Germinal center (tissue), 1 donor: Measurements from ENCODE around the gene PPARG.
"Not testable (repeated sequence)": the region's sequence is repeated elsewhere in the genome, so short reads cannot be mapped to it uniquely, and the experiment has no call there.

Source experiments
- DNase-seq: peaks from one replicate; pipeline ENCODE4 v3.0.0; 2012; ENCODE audit warnings: mixed read lengths, low spot score

Gene PPARG

DNA sequence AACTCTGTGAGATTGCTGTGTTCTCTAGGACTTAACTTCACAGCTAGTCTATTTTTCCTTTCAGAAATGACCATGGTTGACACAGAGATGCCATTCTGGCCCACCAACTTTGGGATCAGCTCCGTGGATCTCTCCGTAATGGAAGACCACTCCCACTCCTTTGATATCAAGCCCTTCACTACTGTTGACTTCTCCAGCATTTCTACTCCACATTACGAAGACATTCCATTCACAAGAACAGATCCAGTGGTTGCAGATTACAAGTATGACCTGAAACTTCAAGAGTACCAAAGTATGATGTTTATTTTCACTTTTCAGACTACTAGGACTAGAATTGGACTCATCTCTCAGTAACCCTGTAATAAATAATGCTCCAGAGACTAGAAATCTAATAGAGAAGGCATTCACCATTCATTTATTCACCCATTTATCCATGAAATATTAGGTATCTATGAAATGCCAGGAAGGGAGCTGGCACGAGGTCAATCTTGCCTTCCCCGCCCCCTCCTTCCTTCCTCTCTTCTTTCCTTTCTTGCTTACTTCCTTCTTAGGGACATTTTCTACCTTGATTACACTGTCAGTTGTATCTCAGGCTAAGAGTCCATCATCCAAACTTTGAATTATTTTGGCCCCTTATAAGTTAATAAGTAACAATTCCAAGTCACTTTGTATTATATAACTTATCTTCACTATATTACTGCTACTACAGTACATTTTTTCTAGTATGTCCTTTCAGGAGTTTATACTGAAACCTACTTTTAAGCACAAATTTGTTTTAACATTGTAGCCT lies 91.0 kb downstream of the PPARG start:
- DNase-seq = no peak

- DNase-seq = peak; percentile 15
These were observed 91.6 kb downstream of the PPARG start for GRCh38 chr3:12380461-12380860.

DNA sequence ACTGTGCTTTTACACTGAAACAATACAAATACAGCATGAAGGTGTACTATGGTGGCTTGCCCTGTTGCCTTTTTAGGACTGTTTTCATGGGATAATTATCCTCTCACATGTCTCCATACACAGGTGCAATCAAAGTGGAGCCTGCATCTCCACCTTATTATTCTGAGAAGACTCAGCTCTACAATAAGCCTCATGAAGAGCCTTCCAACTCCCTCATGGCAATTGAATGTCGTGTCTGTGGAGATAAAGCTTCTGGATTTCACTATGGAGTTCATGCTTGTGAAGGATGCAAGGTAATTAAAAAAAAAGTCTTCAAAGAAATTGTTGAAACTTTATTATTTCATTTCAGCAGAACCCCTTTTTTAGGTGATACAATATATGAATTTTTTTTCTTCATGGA lies 92.3 kb downstream of the PPARG start:
- DNase-seq = no peak

DNA sequence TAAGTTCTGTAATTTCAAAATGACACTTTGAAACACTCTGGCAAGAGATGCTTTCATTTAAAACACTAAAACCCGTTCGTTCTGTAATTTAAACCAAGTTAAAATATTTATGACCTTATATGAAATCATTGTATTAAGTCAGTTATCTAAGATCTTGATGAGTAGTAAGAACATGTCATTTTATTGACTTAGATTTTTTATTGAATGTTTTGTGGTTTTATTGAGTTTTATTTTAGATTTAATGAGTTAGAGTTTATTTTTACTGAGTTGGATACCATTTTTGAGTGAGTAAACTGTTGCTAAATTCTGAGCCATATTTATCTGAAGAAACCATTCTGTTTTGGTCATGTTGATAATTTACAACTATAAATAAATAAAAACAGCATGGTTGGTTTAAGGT lies 94.3 kb downstream of the PPARG start:
- DNase-seq = no peak

- DNase-seq = no peak
These were observed 95.8 kb downstream of the PPARG start for GRCh38 chr3:12384451-12385233.

DNA sequence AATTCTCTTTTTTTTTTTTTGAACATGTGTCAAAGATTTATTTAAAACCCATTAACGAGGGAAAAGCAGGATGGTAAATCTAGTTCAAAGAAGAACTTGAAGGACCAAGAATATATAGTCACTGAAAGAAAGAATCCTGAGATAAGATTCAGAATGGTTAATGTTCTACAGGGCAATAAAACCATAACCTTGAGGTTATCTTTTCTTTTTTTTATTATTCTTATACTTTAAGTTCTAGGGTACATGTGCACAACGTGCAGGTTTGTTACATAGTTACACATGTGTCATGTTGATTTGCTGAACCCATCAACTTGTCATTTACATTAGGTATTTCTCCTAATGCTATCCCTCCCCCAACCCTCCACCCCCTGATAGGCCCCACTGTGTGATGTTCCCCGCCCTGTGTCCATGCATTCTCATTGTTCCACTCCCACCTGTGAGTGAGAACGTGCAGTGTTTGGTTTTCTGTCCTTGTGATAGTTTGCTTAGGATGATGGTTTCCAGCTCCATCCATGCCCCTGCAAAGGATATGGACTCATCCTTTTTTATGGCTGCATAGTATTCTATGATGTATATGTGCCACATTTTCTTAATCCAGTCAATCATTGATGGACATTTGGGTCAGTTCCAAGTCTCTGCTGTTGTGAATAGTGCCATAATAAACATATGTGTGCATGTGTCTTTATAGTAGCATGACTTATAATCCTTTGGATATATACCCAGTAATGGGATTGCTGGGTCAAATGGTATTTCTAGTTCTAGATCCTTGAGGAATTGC lies 97.8 kb downstream of the PPARG start:
- not testable (repeated sequence) for DNase-seq

DNA sequence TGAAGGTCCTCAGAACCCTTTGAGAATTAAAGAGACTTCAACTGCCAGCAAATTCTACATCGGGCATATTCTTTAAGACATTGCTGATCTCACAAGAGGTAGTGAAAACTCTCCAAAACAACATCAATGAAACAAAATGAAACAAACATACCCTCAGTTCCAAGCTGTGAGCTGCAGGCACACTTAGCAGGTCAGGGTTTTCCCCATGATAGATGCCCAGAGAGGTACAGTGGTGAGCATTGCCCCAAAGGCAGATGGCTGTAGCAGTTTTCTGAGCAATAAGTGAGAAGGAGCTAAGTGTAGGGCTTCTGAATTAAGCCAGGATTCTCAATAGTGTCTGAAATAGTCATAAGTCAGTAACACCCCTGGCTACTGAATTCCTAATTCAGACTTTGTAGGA lies 99.3 kb downstream of the PPARG start:
- DNase-seq = no peak

- no peak for DNase-seq
These were observed 103.4 kb downstream of the PPARG start for GRCh38 chr3:12392101-12392878.

DNA sequence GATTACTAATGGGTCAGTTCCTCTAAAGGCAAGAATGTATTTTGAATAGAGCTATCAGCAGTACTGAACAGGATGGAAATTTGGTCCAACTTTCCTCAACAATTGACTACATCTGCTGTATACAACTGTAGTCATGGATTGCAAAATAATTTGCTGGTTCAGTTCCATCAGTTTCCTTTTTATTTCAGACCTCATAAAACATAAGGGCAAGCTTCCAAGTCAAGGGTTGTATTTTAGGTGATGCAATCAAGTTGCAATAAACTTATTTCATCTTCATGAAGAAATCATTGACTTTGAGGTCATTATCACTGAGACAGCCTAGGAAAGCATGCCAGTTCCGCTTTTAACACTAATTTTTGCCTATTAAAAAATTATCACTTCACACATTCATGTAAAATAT lies 105.0 kb downstream of the PPARG start:
- no peak for DNase-seq

DNA sequence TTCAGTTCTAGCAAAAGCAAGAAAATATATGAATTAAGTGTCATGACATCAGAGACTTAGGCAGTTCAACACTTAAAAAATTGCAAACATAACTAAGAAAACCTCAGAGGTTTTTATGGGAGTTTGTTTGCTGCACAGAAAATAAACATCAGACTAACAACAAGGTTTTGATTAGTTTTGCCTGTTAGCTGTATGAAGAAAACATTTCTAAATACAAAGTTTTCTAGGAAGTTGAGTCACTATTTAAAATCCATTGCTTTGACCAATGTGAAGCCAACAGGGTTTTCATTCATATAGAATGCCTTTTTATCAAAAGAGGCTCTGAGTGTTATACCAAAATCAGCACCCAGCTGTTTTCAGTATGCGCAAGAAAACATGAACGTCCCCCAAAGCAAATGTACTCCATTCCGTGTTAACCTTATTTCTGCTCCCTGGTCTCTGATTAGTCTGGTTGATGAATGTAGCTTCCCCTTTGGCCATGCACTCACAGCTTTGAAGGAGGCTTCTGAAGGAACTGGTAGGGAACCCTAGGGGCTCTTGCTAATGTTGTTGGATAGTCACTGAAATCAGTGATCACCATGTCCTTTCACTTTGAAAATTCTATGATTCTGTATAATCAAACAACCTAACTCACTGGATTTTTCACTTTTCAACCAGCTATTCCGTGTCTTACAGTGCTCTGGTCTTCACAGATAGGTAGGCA lies 105.8 kb downstream of the PPARG start:
- no peak for DNase-seq

DNA sequence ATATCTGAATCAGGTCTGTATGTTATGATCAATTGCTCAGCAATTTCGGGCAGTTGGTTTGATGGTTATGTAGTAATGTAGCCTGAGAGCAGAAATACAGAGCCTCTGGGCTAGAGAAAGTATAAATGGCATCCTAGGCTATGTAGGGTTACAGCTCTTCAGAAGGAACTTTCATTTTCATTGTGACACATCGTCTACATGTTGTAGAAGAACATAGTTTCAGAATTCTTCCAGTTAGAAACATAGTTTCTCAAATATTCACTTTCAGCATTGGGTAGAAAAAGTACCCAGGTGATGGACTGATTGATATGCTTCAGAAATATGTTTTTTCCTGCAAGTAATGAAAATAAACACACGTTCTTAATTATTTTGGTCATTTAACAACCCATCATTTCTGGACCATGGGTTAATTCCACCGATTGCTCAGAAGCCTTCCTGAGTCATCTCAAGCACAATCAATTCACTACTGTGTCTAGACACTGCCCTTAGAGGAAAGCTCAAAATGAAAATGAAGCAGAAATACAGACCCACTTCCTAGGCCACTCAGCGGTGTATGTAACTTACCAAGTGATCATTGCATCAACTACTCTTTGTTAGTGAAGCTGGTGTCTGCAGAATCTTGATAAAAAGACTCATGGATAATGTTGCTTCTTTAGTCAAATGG lies 106.6 kb downstream of the PPARG start:
- DNase-seq = peak; percentile 18

- DNase-seq = no peak
These were observed 107.6 kb downstream of the PPARG start for GRCh38 chr3:12396471-12396870.

DNA sequence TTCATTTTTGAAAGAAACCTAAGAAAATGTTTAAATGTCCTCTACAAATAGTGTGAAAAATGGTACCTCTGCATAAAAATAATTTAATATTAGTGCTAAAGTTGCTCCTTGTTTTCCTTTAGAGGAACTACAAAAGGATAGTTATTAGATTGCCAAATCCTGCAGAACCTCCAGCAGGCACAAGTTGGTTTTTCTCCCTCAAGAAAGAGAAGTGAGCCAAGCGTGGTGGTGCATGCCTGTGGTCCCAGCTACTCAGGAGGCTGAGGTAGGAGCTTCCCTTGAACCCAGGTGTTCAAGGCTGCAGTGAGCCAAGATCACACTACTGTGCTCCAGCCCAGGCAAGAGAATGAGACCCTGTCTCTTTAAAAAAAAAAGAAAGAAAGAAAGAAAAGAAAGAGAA lies 110.4 kb downstream of the PPARG start:
- no peak for DNase-seq

DNA sequence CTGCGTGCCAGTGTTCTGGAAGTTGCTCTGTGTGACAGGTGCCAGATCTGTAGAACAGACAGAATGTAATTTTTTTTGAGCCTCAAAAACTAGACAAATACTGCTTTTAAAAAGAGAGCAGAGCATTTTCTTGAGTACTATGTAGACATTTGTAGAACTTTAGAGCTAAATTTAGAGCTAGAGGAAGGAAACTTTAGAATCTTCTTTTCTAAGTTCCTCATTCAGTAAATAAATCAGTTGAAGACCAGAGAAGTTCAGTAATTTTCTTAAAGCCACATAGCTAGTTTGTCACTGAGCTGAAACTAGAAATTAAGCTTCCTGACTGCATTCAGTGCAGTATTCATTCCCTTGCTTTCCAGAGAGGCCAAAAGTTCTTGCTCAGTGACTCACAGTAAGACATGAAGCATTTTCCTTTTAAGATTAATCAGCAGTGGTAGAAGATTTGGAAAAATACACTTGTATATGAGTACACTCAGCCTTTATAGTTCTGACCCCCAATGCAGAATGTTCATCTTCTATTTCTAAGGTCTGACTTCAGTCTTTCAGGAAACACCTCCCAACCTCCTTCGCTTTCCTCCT lies 111.8 kb downstream of the PPARG start:
- no peak for DNase-seq

DNA sequence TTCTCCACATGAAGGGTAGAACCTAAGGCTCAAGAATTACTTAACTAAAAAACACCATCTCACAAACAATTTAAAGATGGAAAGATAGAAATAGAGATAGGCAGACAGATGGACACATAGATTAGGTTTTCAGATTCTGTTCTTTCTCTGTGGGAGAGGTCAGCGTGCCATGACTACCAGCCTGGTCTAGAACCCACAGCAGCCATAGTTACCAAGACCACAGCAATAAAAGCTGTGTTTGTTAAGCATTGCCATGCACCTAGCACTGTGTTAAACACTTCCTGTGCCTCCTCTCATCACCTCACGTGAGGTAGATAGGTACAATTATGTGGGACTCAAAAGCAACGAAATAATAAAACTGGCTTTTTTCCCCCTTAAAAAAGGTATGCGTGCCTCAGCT lies 112.3 kb downstream of the PPARG start:
- no peak for DNase-seq

GRCh38 chr3:12405432-12406272 lies 116.8 kb downstream of the PPARG start:
- no peak for DNase-seq

DNA sequence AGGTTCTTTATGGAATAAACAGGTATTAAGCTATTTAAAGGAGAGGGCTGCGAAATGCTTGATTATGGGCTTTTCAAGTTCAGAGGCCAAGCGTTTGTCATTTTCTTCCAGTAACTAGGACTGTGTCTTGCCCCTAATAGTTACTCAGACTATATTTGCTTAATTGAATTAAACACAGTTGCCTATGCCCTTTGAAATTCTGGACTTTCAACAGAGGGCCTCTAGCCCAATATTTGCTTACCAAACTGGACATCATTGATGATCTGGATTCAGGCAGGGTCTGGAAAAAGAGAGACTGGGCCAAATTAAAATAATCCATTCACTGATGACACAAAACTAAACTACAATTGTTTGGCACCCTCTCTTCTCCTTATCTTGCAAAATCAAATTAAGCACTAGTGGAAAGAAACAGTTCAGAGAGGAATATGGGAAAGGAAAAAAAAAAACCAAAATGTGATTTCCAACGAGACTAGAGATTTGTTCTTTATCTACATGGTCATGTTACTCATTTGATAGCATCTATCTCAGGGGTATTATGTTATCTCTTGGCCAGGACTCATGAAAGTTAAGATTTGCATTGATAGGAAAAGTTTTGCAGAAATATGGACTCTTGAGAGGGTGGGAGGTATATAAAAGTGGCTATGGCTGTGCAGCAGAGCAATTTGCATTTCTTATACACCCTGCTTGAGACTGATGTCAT lies 120.3 kb downstream of the PPARG start:
- no peak for DNase-seq

- DNase-seq = no peak
These were observed 121.1 kb downstream of the PPARG start for GRCh38 chr3:12409684-12410596.
